AG04450 (cell line): ENCODE measurements around the gene ERO1B. TPM values are rescaled to one million over a fixed set of nuclear protein-coding genes. Genes with fewer than 3 reads are reported as not detected.

Source experiments
- CTCF ChIA-PET: fragments of 300-600, 350-600 bp; formaldehyde crosslinking; extraction: SDS; loops from one replicate; lab custom pipeline; 2022; ENCODE audit warnings: antibody characterized with exemption, inconsistent platforms; lab: Charles Lee
- POLR2A ChIA-PET: fragments of 350-600 bp; formaldehyde crosslinking; extraction: SDS; loops from one replicate; lab custom pipeline; 2021; ENCODE audit warnings: antibody characterized with exemption, inconsistent platforms; lab: Yijun Ruan, JAX
- DNase-seq: peaks from one replicate; pipeline ENCODE4 v3.0.0-alpha.2; 2011; ENCODE audit warnings: low read depth, low spot score
- H3K27ac ChIP-seq: one replicate; pipeline ENCODE4 v1.5.1; 2012; ENCODE audit warnings: low read depth, low read length, control low read depth
- H3K27me3 ChIP-seq: one replicate; pipeline ENCODE4 v1.6.0; 2012; ENCODE audit warnings: low read length; ENCODE audit not compliant: control insufficient read depth, insufficient read depth
- H3K4me3 ChIP-seq: 2 replicates; pipeline ENCODE4 v1.5.1; 2011; ENCODE audit warnings: mild to moderate bottlenecking, low read depth, low read length, control low read depth
- H3K9me3 ChIP-seq: 2 replicates; pipeline ENCODE4 v1.5.1; 2012; ENCODE audit warnings: low read length; ENCODE audit not compliant: control insufficient read depth, insufficient read depth
- CTCF ChIP-seq: IDR thresholded peaks from 2 replicates; pipeline ENCODE4 v1.5.1; 2011; ENCODE audit warnings: low read depth, low read length, control low read depth, inconsistent platforms
- polyA plus RNA-seq: library from polyadenylated mRNA; depleted of rRNA; stranded (reverse); fragments of >200 nt; gene quantifications from 2 replicates; pipeline ENCODE4 v1.2.3, GENCODE V29; 2011

The ERO1B gene
- polyA plus RNA-seq, 1 experiment, result 2.2 TPM

GRCh38 chr1:236179634-236180033, 102.1 kb downstream of the ERO1B start:
- POLR2A ChIA-PET, result no interaction called here

GRCh38 chr1:236176337-236177336, 105.1 kb downstream of the ERO1B start:
- no peak for DNase-seq
- no peak for TF ChIP-seq CTCF
- no peak overlapping the region for H3K27ac ChIP-seq
- no peak overlapping the region for H3K4me3 ChIP-seq
- POLR2A ChIA-PET, result interaction anchor here (0.5 kb wide), 1 partner anchor 1592 kb away, joined by 3 read pairs; no protein-coding TSS in a partner anchor
- CTCF ChIA-PET, result no interaction called here
- H3K27me3 ChIP-seq, result no peaks in the 10 kb centered on the region
- no peaks in the 10 kb centered on the region for H3K9me3 ChIP-seq

More at GRCh38 chr1:236179634-236180033, 102.1 kb downstream of the ERO1B start:
- no peak overlapping the region for H3K4me3 ChIP-seq
- CTCF ChIA-PET, result no interaction called here
- H3K27me3 ChIP-seq, result no peaks in the 10 kb centered on the region
- no peak for DNase-seq
- H3K9me3 ChIP-seq, result no peaks in the 10 kb centered on the region
- no peak overlapping the region for H3K27ac ChIP-seq
- no peak for TF ChIP-seq CTCF

- CTCF ChIA-PET, result no interaction called here
These were observed 106.0 kb downstream of the ERO1B start for GRCh38 chr1:236175642-236176336.

GRCh38 chr1:236173174-236173767, 108.5 kb downstream of the ERO1B start:
- CTCF ChIA-PET, result no interaction called here
- no peaks in the 10 kb centered on the region for H3K27me3 ChIP-seq
- TF ChIP-seq CTCF, result no peak
- H3K4me3 ChIP-seq, result no peak overlapping the region
- no peaks in the 10 kb centered on the region; the same call in 1 of the 2 replicates for H3K9me3 ChIP-seq
- no peak for DNase-seq
- H3K27ac ChIP-seq, result no peak overlapping the region
- POLR2A ChIA-PET, result no interaction called here

More at GRCh38 chr1:236175642-236176336, 106.0 kb downstream of the ERO1B start:
- POLR2A ChIA-PET, result no interaction called here
- no peak for DNase-seq
- TF ChIP-seq CTCF, result no peak
- H3K9me3 ChIP-seq, result no peaks in the 10 kb centered on the region
- no peaks in the 10 kb centered on the region for H3K27me3 ChIP-seq
- no peak overlapping the region for H3K27ac ChIP-seq
- no peak overlapping the region for H3K4me3 ChIP-seq
